ENCODE data around the gene COL10A1. TPM values are rescaled to one million over a fixed set of nuclear protein-coding genes. Genes with fewer than 3 reads are reported as not detected.
A peak's percentile ranks its signal among the peaks of the same experiment; 100 is the strongest.

COL10A1 gene
- total RNA-seq, 4 donors from 2014 or later = not detected

- no peak for DNase-seq
- Histone ChIP-seq H3K9me3 (no peaks in the 10 kb centered on the region), H3K27me3 (no peaks in the 10 kb centered on the region), H3K4me3 (no peak overlapping the region), H3K4me1 (peaks cover 0 to 13% (median 0%) of the 10 kb centered on the region in 3 donors), H3K36me3 (no peaks in the 10 kb centered on the region), H3K27ac (no peak overlapping the region)
- TF ChIP-seq POLR2A (IDR thresholded peaks at IDR 0.05) = no peak
- TF ChIP-seq CTCF (IDR thresholded peaks at IDR 0.05) = no peak
- intact Hi-C loops (cut with DNase I) = no loop called here
- 64 to 73% methylated on average over 2 of the region's 2 CpGs for WGBS, 2 donors
Measured at GRCh38 chr6:116090251-116090650, 35.7 kb downstream of the COL10A1 start.

- no peak for DNase-seq
- Histone ChIP-seq H3K27me3 (no peaks in the 10 kb centered on the region), H3K4me3 (no peak overlapping the region), H3K27ac (no peak overlapping the region), H3K36me3 (no peaks in the 10 kb centered on the region), H3K4me1 (peaks cover 0 to 13% (median 0%) of the 10 kb centered on the region in 3 donors), H3K9me3 (no peaks in the 10 kb centered on the region)
- TF ChIP-seq POLR2A (IDR thresholded peaks at IDR 0.05) (no peak), CTCF (IDR thresholded peaks at IDR 0.05) (no peak)
- intact Hi-C loops (cut with DNase I) = no loop called here
Measured at GRCh38 chr6:116088946-116089345, 37.0 kb downstream of the COL10A1 start.

GRCh38 chr6:116087437-116088027, 38.4 kb downstream of the COL10A1 start:
- intact Hi-C loops (cut with DNase I) = no loop called here
- Histone ChIP-seq H3K9me3 (no peaks in the 10 kb centered on the region), H3K4me3 (no peak overlapping the region), H3K4me1 (peaks cover 0 to 13% (median 0%) of the 10 kb centered on the region in 3 donors), H3K36me3 (no peaks in the 10 kb centered on the region), H3K27ac (peak overlapping the region in 1 of 4 donors; percentile 25), H3K27me3 (no peaks in the 10 kb centered on the region)
- 46 to 57% methylated on average over 4 of the region's 4 CpGs for WGBS, 2 donors
- DNase-seq = no peak
- TF ChIP-seq CTCF (IDR thresholded peaks at IDR 0.05) = no peak
- TF ChIP-seq POLR2A (IDR thresholded peaks at IDR 0.05) = no peak

GRCh38 chr6:116084284-116084683, 41.6 kb downstream of the COL10A1 start:
- intact Hi-C loops (cut with DNase I) = no loop called here
- 84 to 85% methylated on average over 2 of the region's 2 CpGs for WGBS, 2 donors

GRCh38 chr6:116083052-116083451, 42.9 kb downstream of the COL10A1 start:
- 80 to 85% methylated on average over 5 of the region's 5 CpGs for WGBS, 2 donors
- no peaks in the 10 kb centered on the region for H3K9me3 ChIP-seq
- no peak overlapping the region for H3K4me3 ChIP-seq
- peaks cover 0 to 13% (median 0%) of the 10 kb centered on the region in 3 donors for H3K4me1 ChIP-seq
- no peak for DNase-seq
- intact Hi-C loops (cut with DNase I) = no loop called here
- TF ChIP-seq CTCF (IDR thresholded peaks at IDR 0.05) (no peak), POLR2A (IDR thresholded peaks at IDR 0.05) (no peak)
- no peak overlapping the region for H3K27ac ChIP-seq
- H3K36me3 ChIP-seq = no peaks in the 10 kb centered on the region
- no peaks in the 10 kb centered on the region for H3K27me3 ChIP-seq

More at GRCh38 chr6:116084284-116084683, 41.6 kb downstream of the COL10A1 start:
- Histone ChIP-seq H3K4me1 (peaks cover 0 to 13% (median 0%) of the 10 kb centered on the region in 3 donors), H3K27ac (no peak overlapping the region), H3K4me3 (no peak overlapping the region), H3K9me3 (no peaks in the 10 kb centered on the region), H3K36me3 (no peaks in the 10 kb centered on the region), H3K27me3 (no peaks in the 10 kb centered on the region)
- TF ChIP-seq CTCF (IDR thresholded peaks at IDR 0.05) (no peak), POLR2A (IDR thresholded peaks at IDR 0.05) (no peak)
- no peak for DNase-seq

All from esophagus squamous epithelium (tissue), 5 donors.